Measurements from ENCODE around the gene SNPH.

SNPH gene

GRCh38 chr20:1319051-1319450 lies 53.0 kb downstream of the SNPH start:
- H3K4me1 ChIP-seq (ENCODE audit: control insufficient read depth, insufficient read depth, low read length, unreplicated experiment), result peaks cover 34% of the 10 kb centered on the region
- H3K27ac ChIP-seq (ENCODE audit: low read depth, low read length), result no peak overlapping the region
- no peaks in the 10 kb centered on the region for H3K79me2 ChIP-seq (ENCODE audit: control insufficient read depth, insufficient read depth, low read length, unreplicated experiment)
- no peaks in the 10 kb centered on the region for H3K36me3 ChIP-seq (ENCODE audit: insufficient read depth, low read length)
- no peak overlapping the region for H3K4me3 ChIP-seq (ENCODE audit: low read depth, low read length)
- no peak overlapping the region for H2AFZ ChIP-seq (ENCODE audit: low read length, unreplicated experiment)
- H3K27me3 ChIP-seq (ENCODE audit: insufficient read depth, low read length), result no peaks in the 10 kb centered on the region

GRCh38 chr20:1319462-1319861 lies 53.4 kb downstream of the SNPH start:
- Histone ChIP-seq H3K27ac (ENCODE audit: low read depth, low read length) (no peak overlapping the region), H3K36me3 (ENCODE audit: insufficient read depth, low read length) (no peaks in the 10 kb centered on the region), H2AFZ (ENCODE audit: low read length, unreplicated experiment) (no peak overlapping the region), H3K79me2 (ENCODE audit: control insufficient read depth, insufficient read depth, low read length, unreplicated experiment) (no peaks in the 10 kb centered on the region), H3K27me3 (ENCODE audit: insufficient read depth, low read length) (no peaks in the 10 kb centered on the region), H3K4me1 (ENCODE audit: control insufficient read depth, insufficient read depth, low read length, unreplicated experiment) (peaks cover 38% of the 10 kb centered on the region), H3K4me3 (ENCODE audit: low read depth, low read length) (no peak overlapping the region)

- Histone ChIP-seq H3K36me3 (ENCODE audit: insufficient read depth, low read length) (no peaks in the 10 kb centered on the region), H3K27me3 (ENCODE audit: insufficient read depth, low read length) (no peaks in the 10 kb centered on the region), H3K4me3 (ENCODE audit: low read depth, low read length) (no peak overlapping the region), H2AFZ (ENCODE audit: low read length, unreplicated experiment) (no peak overlapping the region), H3K79me2 (ENCODE audit: control insufficient read depth, insufficient read depth, low read length, unreplicated experiment) (no peaks in the 10 kb centered on the region), H3K27ac (ENCODE audit: low read depth, low read length) (no peak overlapping the region), H3K4me1 (ENCODE audit: control insufficient read depth, insufficient read depth, low read length, unreplicated experiment) (peaks cover 44% of the 10 kb centered on the region)
These were observed 53.9 kb downstream of the SNPH start for GRCh38 chr20:1320016-1320415.

GRCh38 chr20:1320902-1321653 lies 55.0 kb downstream of the SNPH start:
- peak overlapping the region; percentile 99; the same call in 1 of the 2 replicates for H3K27ac ChIP-seq (ENCODE audit: low read depth, low read length)
- H3K27me3 ChIP-seq (ENCODE audit: insufficient read depth, low read length), result no peaks in the 10 kb centered on the region
- H2AFZ ChIP-seq (ENCODE audit: low read length, unreplicated experiment), result no peak overlapping the region
- H3K4me3 ChIP-seq (ENCODE audit: low read depth, low read length), result no peak overlapping the region
- peaks cover 3% of the 10 kb centered on the region for H3K79me2 ChIP-seq (ENCODE audit: control insufficient read depth, insufficient read depth, low read length, unreplicated experiment)
- no peaks in the 10 kb centered on the region for H3K36me3 ChIP-seq (ENCODE audit: insufficient read depth, low read length)
- H3K4me1 ChIP-seq (ENCODE audit: control insufficient read depth, insufficient read depth, low read length, unreplicated experiment), result peaks cover 46% of the 10 kb centered on the region

- peak overlapping the region; percentile 99 for H3K27ac ChIP-seq (ENCODE audit: low read depth, low read length)
- no peaks in the 10 kb centered on the region for H3K36me3 ChIP-seq (ENCODE audit: insufficient read depth, low read length)
- H3K79me2 ChIP-seq (ENCODE audit: control insufficient read depth, insufficient read depth, low read length, unreplicated experiment), result peaks cover 9% of the 10 kb centered on the region
- no peak overlapping the region for H3K4me3 ChIP-seq (ENCODE audit: low read depth, low read length)
- H3K4me1 ChIP-seq (ENCODE audit: control insufficient read depth, insufficient read depth, low read length, unreplicated experiment), result peaks cover 52% of the 10 kb centered on the region
- H2AFZ ChIP-seq (ENCODE audit: low read length, unreplicated experiment), result no peak overlapping the region
- H3K27me3 ChIP-seq (ENCODE audit: insufficient read depth, low read length), result no peaks in the 10 kb centered on the region
These were observed 55.5 kb downstream of the SNPH start for GRCh38 chr20:1321654-1321939.

GRCh38 chr20:1322511-1323245 lies 56.6 kb downstream of the SNPH start:
- Histone ChIP-seq H3K27ac (ENCODE audit: low read depth, low read length) (peak overlapping the region; percentile 99), H2AFZ (ENCODE audit: low read length, unreplicated experiment) (peak overlapping the region; percentile 42), H3K27me3 (ENCODE audit: insufficient read depth, low read length) (no peaks in the 10 kb centered on the region), H3K79me2 (ENCODE audit: control insufficient read depth, insufficient read depth, low read length, unreplicated experiment) (peaks cover 18% of the 10 kb centered on the region), H3K4me3 (ENCODE audit: low read depth, low read length) (peak overlapping the region; percentile 5; the same call in 1 of the 2 replicates), H3K36me3 (ENCODE audit: insufficient read depth, low read length) (no peaks in the 10 kb centered on the region), H3K4me1 (ENCODE audit: control insufficient read depth, insufficient read depth, low read length, unreplicated experiment) (peaks cover 62% of the 10 kb centered on the region)

GRCh38 chr20:1323256-1323655 lies 57.2 kb downstream of the SNPH start:
- Histone ChIP-seq H3K36me3 (ENCODE audit: insufficient read depth, low read length) (no peaks in the 10 kb centered on the region), H2AFZ (ENCODE audit: low read length, unreplicated experiment) (peak overlapping the region; percentile 42), H3K4me1 (ENCODE audit: control insufficient read depth, insufficient read depth, low read length, unreplicated experiment) (peaks cover 63% of the 10 kb centered on the region), H3K27me3 (ENCODE audit: insufficient read depth, low read length) (no peaks in the 10 kb centered on the region), H3K27ac (ENCODE audit: low read depth, low read length) (peak overlapping the region; percentile 99), H3K4me3 (ENCODE audit: low read depth, low read length) (peak overlapping the region; percentile 5; the same call in 1 of the 2 replicates), H3K79me2 (ENCODE audit: control insufficient read depth, insufficient read depth, low read length, unreplicated experiment) (peaks cover 24% of the 10 kb centered on the region)

- Histone ChIP-seq H3K27ac (ENCODE audit: low read depth, low read length) (peak overlapping the region; percentile 99), H3K27me3 (ENCODE audit: insufficient read depth, low read length) (no peaks in the 10 kb centered on the region), H3K36me3 (ENCODE audit: insufficient read depth, low read length) (no peaks in the 10 kb centered on the region), H3K79me2 (ENCODE audit: control insufficient read depth, insufficient read depth, low read length, unreplicated experiment) (peaks cover 31% of the 10 kb centered on the region), H3K4me3 (ENCODE audit: low read depth, low read length) (peak overlapping the region; percentile 85), H2AFZ (ENCODE audit: low read length, unreplicated experiment) (no peak overlapping the region), H3K4me1 (ENCODE audit: control insufficient read depth, insufficient read depth, low read length, unreplicated experiment) (peaks cover 66% of the 10 kb centered on the region)
These were observed 57.9 kb downstream of the SNPH start for GRCh38 chr20:1323830-1324597.

GRCh38 chr20:1324598-1325172 lies 58.6 kb downstream of the SNPH start:
- peaks cover 68% of the 10 kb centered on the region for H3K4me1 ChIP-seq (ENCODE audit: control insufficient read depth, insufficient read depth, low read length, unreplicated experiment)
- H3K27ac ChIP-seq (ENCODE audit: low read depth, low read length), result peak overlapping the region; percentile 99
- no peak overlapping the region for H2AFZ ChIP-seq (ENCODE audit: low read length, unreplicated experiment)
- peak overlapping the region; percentile 85 for H3K4me3 ChIP-seq (ENCODE audit: low read depth, low read length)
- H3K27me3 ChIP-seq (ENCODE audit: insufficient read depth, low read length), result no peaks in the 10 kb centered on the region
- H3K79me2 ChIP-seq (ENCODE audit: control insufficient read depth, insufficient read depth, low read length, unreplicated experiment), result peaks cover 38% of the 10 kb centered on the region
- H3K36me3 ChIP-seq (ENCODE audit: insufficient read depth, low read length), result no peaks in the 10 kb centered on the region

- Histone ChIP-seq H3K36me3 (ENCODE audit: insufficient read depth, low read length) (no peaks in the 10 kb centered on the region), H3K4me1 (ENCODE audit: control insufficient read depth, insufficient read depth, low read length, unreplicated experiment) (peaks cover 73% of the 10 kb centered on the region), H3K4me3 (ENCODE audit: low read depth, low read length) (peak overlapping the region; percentile 85), H3K27ac (ENCODE audit: low read depth, low read length) (peak overlapping the region; percentile 99), H3K27me3 (ENCODE audit: insufficient read depth, low read length) (no peaks in the 10 kb centered on the region), H2AFZ (ENCODE audit: low read length, unreplicated experiment) (no peak overlapping the region), H3K79me2 (ENCODE audit: control insufficient read depth, insufficient read depth, low read length, unreplicated experiment) (peaks cover 45% of the 10 kb centered on the region)
These were observed 59.3 kb downstream of the SNPH start for GRCh38 chr20:1325173-1326030.
